GM19397 (cell line): ENCODE data around the gene ETFDH.
"Not testable (repeated sequence)": the region's sequence is repeated elsewhere in the genome, so short reads cannot be mapped to it uniquely, and the experiment has no call there.

ENCODE experiments used
- ATAC-seq: cut with Tn5 transposase; IDR thresholded peaks from one replicate; pipeline ENCODE4 v1.9.1; 2021; ENCODE audit warnings: mild to moderate bottlenecking, moderate library complexity; ENCODE audit not compliant: unreplicated experiment

ETFDH gene

DNA sequence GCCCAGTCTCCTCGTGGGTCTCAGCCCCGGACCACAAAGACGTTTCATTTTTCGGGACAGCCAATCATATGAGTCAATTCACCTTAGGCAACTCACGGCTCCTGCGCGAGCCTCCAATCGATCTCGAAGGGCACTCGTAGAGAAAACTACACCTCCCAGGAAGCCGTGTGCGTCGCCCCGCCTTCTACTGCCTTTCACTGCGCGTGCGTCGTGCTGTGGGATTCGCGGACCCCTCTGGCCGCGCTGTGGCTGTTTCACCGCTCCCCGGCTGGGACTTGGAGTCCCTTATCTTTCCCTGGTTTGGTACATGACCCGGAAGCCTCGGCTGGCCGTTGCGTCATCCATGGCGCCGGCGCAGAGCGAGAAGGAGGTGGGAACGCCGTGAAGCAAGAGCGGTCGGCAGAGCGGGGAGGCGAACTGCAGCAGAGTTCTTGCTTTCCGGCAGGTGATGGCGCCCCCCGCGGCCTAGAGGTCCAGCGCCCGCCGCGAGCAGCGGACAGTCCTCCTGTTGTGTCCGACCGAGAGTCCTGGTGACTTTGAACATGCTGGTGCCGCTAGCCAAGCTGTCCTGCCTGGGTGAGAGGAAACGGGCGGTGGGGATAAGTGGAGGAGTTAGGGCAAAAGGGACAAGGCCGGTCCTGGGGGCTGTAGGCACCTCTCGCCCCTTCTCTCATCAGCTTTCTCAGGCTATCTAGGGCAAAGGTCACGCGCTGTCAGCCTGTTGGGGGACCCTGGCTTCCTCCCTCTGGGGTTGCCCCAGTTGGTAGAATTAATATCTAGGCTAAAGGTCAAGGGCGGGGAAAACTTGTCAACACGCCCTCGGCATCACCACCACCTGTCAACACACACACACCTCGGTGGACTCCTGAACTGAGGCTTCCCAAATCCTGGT is at the start of gene ETFDH:
Gene ETFDH, plus strand, starts transcription at position 382 of the 892 bp plus-strand sequence. Its CDS starts 161 bp downstream, at position 543.
- peak; percentile 81 for ATAC-seq

DNA sequence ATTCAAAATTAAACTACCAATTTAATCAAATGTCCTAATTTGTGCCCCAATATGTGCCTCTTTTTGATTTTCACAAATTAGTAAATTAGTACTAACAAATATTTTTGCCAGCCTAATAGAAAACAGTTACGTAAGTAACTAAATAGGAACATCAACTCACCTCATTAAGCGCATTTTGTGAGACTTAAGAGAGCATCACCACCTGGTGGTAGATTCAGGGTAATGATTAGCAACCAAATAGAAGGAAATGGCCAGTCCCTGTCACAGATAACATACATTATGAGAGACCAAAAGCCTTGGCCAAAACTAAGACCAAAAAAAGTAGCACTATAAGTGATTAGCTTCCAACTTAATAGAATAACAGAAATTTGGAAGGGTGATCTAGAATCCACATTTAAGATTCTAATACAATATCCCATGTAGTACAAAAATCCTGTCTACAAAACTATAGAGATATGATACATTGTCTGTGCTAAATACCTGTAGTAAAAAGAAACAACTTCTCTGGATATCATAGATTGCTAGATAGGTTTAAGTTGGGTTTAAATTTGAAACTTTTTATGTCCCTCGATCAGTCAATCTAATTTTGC is 47.1 kb upstream of the ETFDH start:
- ATAC-seq, result peak; percentile 81

- ATAC-seq, result no peak
Measured at GRCh38 chr4:158625544-158625943, 46.6 kb upstream of the ETFDH start.

GRCh38 chr4:158630893-158631292 is 41.2 kb upstream of the ETFDH start:
- ATAC-seq, result no peak

DNA sequence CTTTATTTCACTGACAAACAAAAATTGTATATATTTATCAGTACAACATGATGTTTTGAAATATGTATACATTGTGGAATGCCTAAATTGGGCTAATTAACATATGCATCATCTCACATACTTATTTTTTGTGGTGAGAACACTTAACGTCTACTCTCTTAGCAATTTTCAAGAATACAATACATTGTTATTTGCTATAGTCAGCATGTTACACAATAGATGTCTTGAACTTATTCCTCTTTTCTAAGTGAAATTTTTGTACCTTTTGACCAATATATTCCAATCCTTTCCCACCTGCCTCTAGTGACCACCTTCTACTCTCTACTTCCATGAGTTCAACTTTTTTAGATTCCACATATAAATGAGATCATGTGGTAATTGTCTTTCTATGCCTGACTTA is 35.5 kb upstream of the ETFDH start:
- ATAC-seq, result no peak

DNA sequence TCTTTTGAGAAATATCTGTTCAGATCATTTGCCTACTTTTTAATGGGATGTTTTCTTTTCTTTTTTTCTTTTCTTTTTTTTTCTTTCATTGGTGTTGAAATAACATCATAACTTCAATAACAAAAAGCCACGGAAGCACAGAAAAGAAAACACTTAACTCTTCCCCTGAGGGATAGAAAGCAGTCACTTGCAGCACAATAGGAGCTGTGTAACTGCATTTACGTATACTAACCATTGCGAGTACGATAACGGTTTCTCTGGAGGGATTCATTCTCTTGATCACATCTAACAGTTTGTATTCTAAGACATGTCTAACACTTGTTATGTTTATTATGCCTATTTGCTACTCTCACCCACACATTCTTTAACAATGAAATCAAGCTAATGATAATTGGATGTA is 27.7 kb upstream of the ETFDH start:
- no peak for ATAC-seq

DNA sequence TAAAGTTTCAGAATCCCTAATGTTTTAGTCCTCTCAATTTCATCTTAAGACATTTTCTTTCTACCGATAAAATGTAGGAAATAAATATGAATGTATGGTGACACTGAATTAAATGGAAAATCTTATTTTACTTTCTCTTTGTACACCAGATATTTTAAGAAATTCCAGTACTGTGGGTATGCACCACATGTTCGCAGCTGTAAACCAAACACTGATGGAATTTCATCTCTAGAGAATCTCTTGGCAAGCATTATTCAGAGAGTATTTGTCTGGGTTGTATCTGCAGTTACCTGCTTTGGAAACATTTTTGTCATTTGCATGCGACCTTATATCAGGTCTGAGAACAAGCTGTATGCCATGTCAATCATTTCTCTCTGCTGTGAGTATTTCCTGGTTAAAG is 27.3 kb upstream of the ETFDH start:
- ATAC-seq, result no peak

DNA sequence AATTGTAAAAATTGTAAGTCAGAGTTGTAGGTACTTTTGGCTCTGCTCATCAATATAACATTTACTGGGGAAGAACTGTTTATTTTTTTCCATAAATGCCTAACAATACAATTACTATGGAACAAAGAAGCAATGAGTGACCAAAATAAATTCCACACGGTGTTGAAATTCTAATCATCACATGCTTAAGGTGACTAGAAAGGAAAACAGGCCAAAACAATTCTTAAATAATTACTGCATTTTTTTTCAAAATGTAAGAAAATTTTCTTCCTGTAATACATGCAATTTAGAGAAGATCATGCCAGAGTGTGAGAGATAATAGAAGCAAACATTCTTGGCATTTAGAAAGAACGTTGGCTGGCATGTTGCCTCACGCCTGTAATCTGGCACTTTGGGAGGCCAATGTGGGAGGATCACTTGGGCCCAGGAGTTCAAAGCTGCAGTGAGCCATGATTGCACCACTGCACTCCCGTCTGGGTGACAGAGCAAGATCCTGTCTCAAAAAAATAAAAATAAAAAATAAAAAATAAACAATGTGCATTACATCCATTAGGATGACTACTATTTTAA is 22.9 kb upstream of the ETFDH start:
- no peak for ATAC-seq

DNA sequence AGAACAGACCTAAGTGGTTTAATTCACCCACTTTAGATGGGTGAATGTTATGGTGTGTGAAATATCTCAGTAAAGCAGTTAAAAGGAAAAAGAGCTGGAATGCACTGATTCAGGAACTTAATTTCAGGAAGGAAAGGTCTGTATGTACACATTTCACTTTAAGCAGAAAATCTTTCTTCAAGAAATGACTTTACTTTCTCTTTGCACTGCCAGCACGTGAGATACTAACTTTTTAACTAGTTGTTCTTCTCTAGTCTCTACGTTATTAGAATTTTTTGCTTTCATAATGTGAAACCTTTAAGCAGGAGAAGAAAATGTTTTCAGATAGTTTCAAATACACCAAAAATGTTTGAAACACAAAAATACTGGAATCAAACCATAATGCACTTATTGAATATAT is 19.2 kb upstream of the ETFDH start:
- no peak for ATAC-seq

- ATAC-seq, result no peak
Measured at GRCh38 chr4:158656439-158656838, 15.7 kb upstream of the ETFDH start.

- no peak for ATAC-seq
Measured at GRCh38 chr4:158657291-158657690, 14.8 kb upstream of the ETFDH start.

DNA sequence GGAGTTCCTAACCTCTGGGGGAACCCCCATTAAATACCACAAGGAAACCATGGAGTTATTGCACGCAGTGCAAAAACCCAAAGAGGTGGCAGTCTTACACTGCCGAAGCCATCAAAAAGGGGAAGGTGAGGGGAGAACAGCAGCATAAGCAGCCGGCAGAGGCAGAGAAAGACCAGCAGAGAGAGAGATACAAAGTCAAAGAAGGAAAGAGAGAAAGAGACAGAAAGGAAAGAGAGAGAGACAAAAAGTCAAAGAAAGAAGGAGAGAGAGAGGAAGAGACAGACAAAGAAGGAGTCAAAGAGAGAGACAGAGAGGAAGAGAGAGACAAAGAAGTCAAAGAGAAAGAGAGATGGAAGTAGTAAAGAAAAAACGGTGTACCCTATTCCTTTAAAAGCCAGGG is 8.8 kb upstream of the ETFDH start:
- not testable (repeated sequence) for ATAC-seq

GRCh38 chr4:158663707-158664625 is 8.1 kb upstream of the ETFDH start:
- not testable (repeated sequence) for ATAC-seq

- ATAC-seq, result no peak
Measured at GRCh38 chr4:158664806-158665205, 7.3 kb upstream of the ETFDH start.

DNA sequence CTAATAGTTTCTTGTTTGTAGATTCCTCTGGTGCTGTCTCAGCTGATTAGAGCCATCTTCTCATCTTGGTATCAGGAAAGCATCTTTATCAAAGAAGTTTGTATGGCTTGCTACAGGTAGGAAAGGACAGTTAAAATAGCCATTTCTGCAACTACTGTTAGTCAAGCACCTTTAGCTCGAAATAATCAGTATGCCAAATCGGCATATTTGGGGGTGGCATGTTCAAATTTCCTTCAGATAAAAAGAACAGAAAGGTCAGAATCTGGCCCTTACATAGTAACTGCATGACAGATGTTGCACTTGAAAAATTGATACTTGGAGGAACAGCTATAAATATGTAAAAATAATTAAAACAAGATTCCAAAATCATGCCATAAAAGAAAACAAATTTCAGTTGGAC is 5.2 kb upstream of the ETFDH start:
- no peak for ATAC-seq

GRCh38 chr4:158667651-158668198 is 4.4 kb upstream of the ETFDH start:
- no peak for ATAC-seq

- no peak for ATAC-seq
Measured at GRCh38 chr4:158669310-158669709, 2.8 kb upstream of the ETFDH start.

- peak; percentile 27 for ATAC-seq
Measured at GRCh38 chr4:158670975-158671664, 976 bp upstream of the ETFDH start.

DNA sequence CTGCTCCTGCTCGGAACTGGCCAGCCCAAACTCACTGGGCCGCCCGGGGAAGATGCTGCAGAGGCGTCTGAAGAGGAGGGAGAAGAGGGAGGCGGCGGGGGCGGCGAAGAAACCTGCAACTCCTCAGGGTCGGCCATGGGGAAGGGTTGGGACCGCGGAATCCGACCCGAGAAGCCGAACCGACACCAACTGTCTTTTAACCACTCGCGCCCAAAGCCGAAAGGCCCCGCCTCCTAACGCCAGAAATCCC is 506 bp upstream of the ETFDH start, which contains the start of gene C4orf46:
Gene C4orf46, minus strand, starts transcription at position 223 of the 250 bp plus-strand sequence. Its CDS starts 86 bp downstream, at position 137.
- no peak for ATAC-seq

GRCh38 chr4:158673633-158674032 is 1.5 kb downstream of the ETFDH start:
- no peak for ATAC-seq
